GM12874 (cell line): ENCODE results near the gene IER2.

ENCODE experiments used
- TF ChIP-seq, protein P1 (sequence below): IDR thresholded peaks from 2 replicates; pipeline ENCODE4 v1.5.1; 2011; ENCODE audit warnings: low read depth, mild to moderate bottlenecking, control low read depth, low read length, moderate library complexity; ENCODE audit not compliant: insufficient read depth

The IER2 gene

DNA sequence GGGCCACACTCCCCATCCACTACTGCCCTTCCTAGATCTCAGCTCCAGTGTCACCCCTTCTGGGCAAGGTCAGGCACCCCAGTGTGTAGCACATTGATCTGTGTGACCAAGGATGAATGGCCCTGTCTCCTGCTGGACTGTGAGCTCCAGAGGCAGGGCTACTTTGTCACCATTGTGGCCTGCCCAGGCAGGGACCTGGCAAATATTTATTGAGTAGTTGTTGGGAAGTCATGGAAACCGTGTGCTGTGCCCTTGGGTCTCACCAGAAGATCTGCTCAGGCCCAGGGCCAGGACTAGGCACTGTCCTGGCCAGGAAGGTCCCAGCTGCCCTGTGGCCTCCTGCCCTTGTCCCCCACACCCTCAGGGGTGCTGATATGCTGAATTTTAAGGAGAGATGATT, 21.6 kb upstream of the IER2 start:
- TF ChIP-seq, protein P1, sequence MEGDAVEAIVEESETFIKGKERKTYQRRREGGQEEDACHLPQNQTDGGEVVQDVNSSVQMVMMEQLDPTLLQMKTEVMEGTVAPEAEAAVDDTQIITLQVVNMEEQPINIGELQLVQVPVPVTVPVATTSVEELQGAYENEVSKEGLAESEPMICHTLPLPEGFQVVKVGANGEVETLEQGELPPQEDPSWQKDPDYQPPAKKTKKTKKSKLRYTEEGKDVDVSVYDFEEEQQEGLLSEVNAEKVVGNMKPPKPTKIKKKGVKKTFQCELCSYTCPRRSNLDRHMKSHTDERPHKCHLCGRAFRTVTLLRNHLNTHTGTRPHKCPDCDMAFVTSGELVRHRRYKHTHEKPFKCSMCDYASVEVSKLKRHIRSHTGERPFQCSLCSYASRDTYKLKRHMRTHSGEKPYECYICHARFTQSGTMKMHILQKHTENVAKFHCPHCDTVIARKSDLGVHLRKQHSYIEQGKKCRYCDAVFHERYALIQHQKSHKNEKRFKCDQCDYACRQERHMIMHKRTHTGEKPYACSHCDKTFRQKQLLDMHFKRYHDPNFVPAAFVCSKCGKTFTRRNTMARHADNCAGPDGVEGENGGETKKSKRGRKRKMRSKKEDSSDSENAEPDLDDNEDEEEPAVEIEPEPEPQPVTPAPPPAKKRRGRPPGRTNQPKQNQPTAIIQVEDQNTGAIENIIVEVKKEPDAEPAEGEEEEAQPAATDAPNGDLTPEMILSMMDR = no peak

DNA sequence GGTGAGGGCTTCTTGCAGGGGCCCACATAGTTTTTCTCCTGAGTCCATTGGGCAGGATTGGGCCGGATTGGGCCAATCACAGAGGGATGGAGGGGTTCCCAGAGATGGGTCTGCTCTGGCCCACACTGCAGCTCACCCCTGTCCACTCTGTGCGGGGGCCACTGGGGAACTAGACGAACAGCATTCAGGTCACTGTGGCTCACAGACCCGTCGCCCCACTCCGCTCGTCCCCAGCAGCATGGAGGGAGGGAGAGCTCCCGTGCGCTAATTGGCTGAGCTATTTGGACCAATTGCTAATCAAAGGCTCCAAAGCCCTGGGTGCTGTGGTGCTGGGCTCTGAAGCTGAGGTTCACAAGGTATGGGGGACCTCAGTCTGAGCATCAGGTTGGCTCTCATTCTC, 20.8 kb upstream of the IER2 start:
- TF ChIP-seq, protein P1 = no peak

DNA sequence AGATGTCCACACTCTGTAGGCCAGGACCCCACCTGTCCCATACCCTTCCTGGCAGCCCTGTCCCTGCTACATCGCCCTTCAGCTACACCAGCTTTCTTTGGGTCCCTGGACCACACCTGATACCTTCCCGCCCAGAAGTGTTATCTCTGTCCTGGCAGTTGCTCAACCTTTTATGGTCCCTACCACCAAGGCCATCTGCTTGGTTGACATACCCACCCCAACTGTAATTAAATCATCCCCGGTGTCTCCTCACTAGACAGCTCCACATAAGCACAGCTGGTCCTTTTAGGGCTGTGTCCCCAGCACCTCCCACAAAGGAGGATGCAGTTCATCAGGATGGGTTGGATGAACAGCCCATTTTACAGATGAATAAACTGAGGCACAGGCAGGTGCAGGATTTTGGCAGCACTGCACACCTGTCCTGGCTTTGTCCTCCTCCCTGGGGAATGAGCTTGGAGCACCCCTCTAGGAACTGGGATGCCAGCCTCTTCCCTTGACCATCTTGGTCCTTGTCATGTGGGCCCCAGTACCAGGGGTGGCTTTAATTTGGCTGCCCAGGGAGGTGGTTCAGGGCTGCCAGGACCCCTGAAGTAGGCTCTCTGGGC, 19.2 kb upstream of the IER2 start:
- TF ChIP-seq, protein P1 = no peak

DNA sequence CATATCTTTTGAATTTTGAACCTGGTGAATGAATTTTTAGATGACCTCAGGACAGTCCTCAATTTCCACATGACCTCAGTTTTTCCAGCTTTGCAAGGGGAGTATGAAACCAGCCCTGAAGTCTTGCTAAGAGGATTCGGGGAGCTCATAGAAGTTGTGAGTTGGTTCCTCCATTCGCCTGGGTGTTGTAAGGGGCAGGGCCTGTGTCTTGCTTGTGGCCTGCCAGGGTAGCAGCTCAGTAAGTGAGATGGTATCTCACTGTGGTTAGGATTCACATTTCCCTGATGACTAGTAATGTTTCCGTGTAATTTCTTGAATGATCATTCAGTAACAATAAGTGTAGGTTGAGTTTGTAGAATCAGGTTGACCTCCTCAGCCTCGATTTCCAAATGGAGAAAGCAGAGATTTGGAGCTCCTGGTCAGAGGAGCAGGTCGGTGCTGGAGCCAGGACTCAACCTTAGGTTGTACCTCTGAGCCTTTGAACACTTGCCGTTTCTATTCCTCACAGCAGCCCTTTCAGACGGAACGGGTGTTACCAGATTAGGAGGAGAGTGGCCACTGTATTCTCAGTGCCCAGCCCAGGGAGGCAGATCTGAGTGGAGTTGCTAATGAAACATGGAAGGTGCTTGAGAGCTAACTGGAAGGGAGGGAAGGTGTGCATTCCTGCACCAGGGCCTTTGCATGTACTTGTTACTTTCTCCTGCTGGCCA, 17.6 kb upstream of the IER2 start:
- TF ChIP-seq, protein P1 = no peak

DNA sequence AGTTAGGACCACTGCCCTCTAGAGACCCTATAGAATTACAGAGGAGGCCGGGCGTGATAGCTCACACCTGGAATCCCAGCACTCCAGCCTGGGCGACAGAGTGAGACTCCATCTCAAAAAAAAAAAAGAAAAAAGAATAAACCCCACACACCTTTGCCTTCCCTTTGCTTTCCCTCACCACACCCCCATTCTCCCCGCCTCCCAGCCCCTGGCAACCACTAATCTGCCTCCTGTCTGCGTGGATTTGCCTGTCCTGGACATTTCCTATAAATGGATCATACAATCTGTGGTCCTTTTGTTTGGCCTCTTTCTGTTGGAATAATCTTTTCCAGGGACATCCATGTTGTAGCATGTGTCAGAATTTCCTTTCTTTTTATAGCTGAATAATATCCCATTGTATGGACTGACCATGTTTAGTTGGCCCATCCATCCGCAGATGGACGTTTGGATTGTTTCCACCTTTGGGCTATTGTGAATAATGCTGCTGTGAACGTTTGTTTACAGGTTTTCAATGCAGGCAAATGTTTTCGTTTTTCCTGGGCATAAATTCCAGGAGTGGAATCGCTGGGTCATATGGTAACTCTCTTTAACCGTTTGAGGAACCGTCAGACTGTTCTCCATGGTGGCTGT, 16.9 kb upstream of the IER2 start:
- TF ChIP-seq, protein P1 = no peak

DNA sequence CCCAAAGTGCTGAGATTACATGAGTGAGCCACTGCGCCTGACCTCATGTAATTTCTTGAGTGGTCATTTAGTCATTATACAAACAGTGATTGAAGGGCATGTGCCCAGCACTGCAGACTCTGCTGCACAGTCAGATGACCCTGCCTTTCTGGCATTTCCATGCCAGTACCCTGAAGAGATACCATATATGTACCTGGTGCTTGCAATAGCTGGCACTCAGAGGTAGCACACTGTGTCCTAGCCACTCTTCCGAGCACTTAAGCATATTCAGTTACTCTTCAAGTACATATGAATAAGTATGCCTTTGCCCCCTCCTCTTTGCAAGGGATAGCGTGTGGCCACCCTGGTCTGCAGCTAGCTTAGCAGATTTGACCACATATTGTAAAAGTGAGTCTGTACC, 15.6 kb upstream of the IER2 start:
- TF ChIP-seq, protein P1 = no peak
